ENCODE measurements around the gene TBXAS1. TPM values are rescaled to one million over a fixed set of nuclear protein-coding genes. Genes with fewer than 3 reads are reported as not detected.

The TBXAS1 gene
- total RNA-seq, 3 donors from 2014 or later (not counting 1 experiment from before 2014, with no cell fraction given), result 72.7 to 110 (median 88.7) TPM

DNA sequence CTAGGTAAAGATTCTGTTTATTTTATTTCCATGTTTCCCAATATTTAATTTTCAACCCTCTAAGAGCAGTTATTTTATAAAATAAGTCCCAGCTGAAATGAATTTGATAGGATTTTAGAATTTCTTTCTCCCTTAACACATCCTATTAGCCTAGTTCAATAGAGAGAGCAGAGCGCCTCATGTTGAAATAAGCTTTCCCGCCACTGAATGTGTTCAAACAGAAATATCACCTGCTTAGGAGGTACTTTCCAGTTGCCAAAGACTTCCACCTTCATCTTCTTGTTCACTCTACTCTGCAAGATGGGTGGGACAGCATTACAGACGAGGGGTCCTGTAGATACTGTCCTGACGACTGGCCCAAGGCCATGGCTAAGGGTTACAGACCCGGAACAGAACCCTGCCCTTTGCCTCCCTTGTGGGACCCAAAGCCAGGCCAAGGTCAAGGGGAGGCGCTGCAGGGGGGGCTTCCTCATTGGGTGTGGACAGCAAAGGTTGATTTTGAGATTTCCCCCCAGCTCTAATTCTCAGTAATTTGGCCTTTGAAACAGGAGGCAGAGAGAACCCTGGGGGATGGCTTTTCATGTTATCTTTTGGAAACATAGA, 171.7 kb downstream of the TBXAS1 start:
- Mint-ChIP-seq H3K4me3 (no peak overlapping the region), H3K27me3 (ENCODE audit: low read depth in 2 of 2) (no peaks in the 10 kb centered on the region), H3K9me3 (no peaks in the 10 kb centered on the region), H3K27ac (peak overlapping the region in 1 of 2 donors; percentile 14), H3K36me3 (no peaks in the 10 kb centered on the region), H3K4me1 (peaks cover 6% of the 10 kb centered on the region in 2 donors)
- Histone ChIP-seq H3K27ac (ENCODE audit: low read length) (no peak overlapping the region), H3K4me3 (ENCODE audit: low read length) (no peak overlapping the region), H3K9me3 (ENCODE audit: control insufficient read depth, insufficient read depth, low read length) (no peaks in the 10 kb centered on the region), H3K27me3 (ENCODE audit: control insufficient read depth, insufficient read depth, low read length) (no peaks in the 10 kb centered on the region), H3K4me1 (ENCODE audit: control insufficient read depth, insufficient read depth, low read length) (no peaks in the 10 kb centered on the region), H3K36me3 (ENCODE audit: control insufficient read depth, insufficient read depth, low read length) (no peaks in the 10 kb centered on the region)
- intact Hi-C loops (cut with micrococcal nuclease), result loop anchor here (5.0 kb wide), 2 partner anchors 113 to 278 kb away; no protein-coding TSS in a partner anchor
- ATAC-seq, result no peak
- WGBS (ENCODE audit: insufficient coverage), result 88% methylated on average over 5 of the region's 6 CpGs
- no peak for DNase-seq
- TF ChIP-seq, protein P1, sequence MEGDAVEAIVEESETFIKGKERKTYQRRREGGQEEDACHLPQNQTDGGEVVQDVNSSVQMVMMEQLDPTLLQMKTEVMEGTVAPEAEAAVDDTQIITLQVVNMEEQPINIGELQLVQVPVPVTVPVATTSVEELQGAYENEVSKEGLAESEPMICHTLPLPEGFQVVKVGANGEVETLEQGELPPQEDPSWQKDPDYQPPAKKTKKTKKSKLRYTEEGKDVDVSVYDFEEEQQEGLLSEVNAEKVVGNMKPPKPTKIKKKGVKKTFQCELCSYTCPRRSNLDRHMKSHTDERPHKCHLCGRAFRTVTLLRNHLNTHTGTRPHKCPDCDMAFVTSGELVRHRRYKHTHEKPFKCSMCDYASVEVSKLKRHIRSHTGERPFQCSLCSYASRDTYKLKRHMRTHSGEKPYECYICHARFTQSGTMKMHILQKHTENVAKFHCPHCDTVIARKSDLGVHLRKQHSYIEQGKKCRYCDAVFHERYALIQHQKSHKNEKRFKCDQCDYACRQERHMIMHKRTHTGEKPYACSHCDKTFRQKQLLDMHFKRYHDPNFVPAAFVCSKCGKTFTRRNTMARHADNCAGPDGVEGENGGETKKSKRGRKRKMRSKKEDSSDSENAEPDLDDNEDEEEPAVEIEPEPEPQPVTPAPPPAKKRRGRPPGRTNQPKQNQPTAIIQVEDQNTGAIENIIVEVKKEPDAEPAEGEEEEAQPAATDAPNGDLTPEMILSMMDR (IDR thresholded peaks at IDR 0.05), result no peak

DNA sequence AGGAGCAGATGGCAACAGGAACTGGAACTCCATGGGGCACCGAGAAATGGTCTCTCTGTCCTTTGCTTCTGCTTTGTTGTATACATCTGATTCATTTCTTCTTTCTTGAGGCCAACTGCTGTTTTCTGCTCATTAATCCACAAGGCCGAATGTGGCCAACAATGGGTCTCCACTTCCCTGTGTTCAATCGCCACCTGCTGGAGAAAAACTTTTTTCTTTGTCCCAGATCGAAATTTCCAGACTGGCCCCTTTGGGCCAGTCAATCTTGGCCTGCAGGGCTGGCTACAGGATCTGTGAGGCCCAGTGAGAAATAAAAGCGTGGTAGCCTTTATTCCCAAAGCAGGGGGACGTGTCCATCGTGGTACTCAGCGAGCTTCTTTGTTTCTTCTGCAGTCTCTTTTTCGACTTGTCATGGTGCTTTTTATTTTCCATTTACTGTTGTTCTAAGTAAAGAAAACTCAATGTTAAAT, 174.9 kb downstream of the TBXAS1 start:
- H3K27me3 Mint-ChIP-seq (ENCODE audit: low read depth in 2 of 2), result no peaks in the 10 kb centered on the region
- TF ChIP-seq, protein P1 (IDR thresholded peaks at IDR 0.05), result peak; percentile 61
- peaks cover 6% of the 10 kb centered on the region in 2 donors for H3K4me1 Mint-ChIP-seq
- Histone ChIP-seq H3K9me3 (ENCODE audit: control insufficient read depth, insufficient read depth, low read length) (no peaks in the 10 kb centered on the region), H3K27me3 (ENCODE audit: control insufficient read depth, insufficient read depth, low read length) (no peaks in the 10 kb centered on the region), H3K4me3 (ENCODE audit: low read length) (no peak overlapping the region), H3K27ac (ENCODE audit: low read length) (no peak overlapping the region), H3K36me3 (ENCODE audit: control insufficient read depth, insufficient read depth, low read length) (no peaks in the 10 kb centered on the region), H3K4me1 (ENCODE audit: control insufficient read depth, insufficient read depth, low read length) (no peaks in the 10 kb centered on the region)
- no peaks in the 10 kb centered on the region for H3K9me3 Mint-ChIP-seq
- H3K4me3 Mint-ChIP-seq, result no peak overlapping the region
- no peaks in the 10 kb centered on the region for H3K36me3 Mint-ChIP-seq
- DNase-seq (peak in 1 of 2 donors; percentile 60), ATAC-seq (peak in 2 of 3 donors; percentile 26 to 41)
- peak overlapping the region in 1 of 2 donors; percentile 24 for H3K27ac Mint-ChIP-seq
- intact Hi-C loops (cut with micrococcal nuclease), result loop anchor here (2.0 to 5.0 kb wide), 3 partner anchors 117 to 503 kb away; no protein-coding TSS in a partner anchor
- 69% methylated on average over 8 of the region's 9 CpGs for WGBS (ENCODE audit: insufficient coverage)

DNA sequence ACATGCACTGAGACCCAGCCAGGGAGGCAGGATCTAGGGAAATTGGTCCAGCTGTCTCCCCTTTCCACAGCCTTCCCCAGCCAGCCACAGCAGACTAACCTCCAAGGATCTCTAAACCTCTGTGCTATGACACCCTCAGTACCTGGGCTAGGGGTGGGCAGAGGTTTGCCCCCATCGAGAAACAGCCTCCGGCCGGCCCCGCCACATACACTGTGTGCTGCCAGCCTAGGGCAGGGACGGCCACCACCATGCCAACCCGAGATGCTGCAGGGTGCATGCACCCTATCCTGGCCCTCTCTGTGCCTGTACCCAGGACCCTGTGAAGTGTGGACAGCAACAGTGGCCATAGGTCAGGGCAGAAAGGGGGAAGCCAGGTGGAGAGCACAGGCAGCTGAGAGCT, 175.6 kb downstream of the TBXAS1 start:
- no peaks in the 10 kb centered on the region for H3K36me3 ChIP-seq (ENCODE audit: control insufficient read depth, insufficient read depth, low read length)
- Mint-ChIP-seq H3K36me3 (no peaks in the 10 kb centered on the region), H3K4me1 (peaks cover 6% of the 10 kb centered on the region in 2 donors), H3K4me3 (no peak overlapping the region), H3K9me3 (no peaks in the 10 kb centered on the region), H3K27me3 (ENCODE audit: low read depth in 2 of 2) (no peaks in the 10 kb centered on the region), H3K27ac (no peak overlapping the region)
- H3K4me3 ChIP-seq (ENCODE audit: low read length), result no peak overlapping the region
- intact Hi-C loops (cut with micrococcal nuclease), result loop anchor here (5.0 kb wide), 2 partner anchors 117 to 282 kb away; no protein-coding TSS in a partner anchor
- no peak for DNase-seq
- no peaks in the 10 kb centered on the region for H3K4me1 ChIP-seq (ENCODE audit: control insufficient read depth, insufficient read depth, low read length)
- no peak for ATAC-seq
- no peaks in the 10 kb centered on the region for H3K27me3 ChIP-seq (ENCODE audit: control insufficient read depth, insufficient read depth, low read length)
- H3K27ac ChIP-seq (ENCODE audit: low read length), result no peak overlapping the region
- 98% methylated on average over 6 of the region's 6 CpGs for WGBS (ENCODE audit: insufficient coverage)
- no peaks in the 10 kb centered on the region for H3K9me3 ChIP-seq (ENCODE audit: control insufficient read depth, insufficient read depth, low read length)
- TF ChIP-seq, protein P1 (IDR thresholded peaks at IDR 0.05), result no peak

Data from natural killer cell (primary cell).